HG03025 (cell line): ENCODE measurements around the gene MARS1.
"Not testable (repeated sequence)": the region's sequence is repeated elsewhere in the genome, so short reads cannot be mapped to it uniquely, and the experiment has no call there.

Source experiments
- ATAC-seq: cut with Tn5 transposase; IDR thresholded peaks from one replicate; pipeline ENCODE4 v1.9.1; 2021; ENCODE audit warnings: mild to moderate bottlenecking, moderate library complexity; ENCODE audit not compliant: unreplicated experiment, low FRiP score

Gene MARS1

GRCh38 chr12:57547288-57548012, 59.6 kb downstream of the MARS1 start:
- ATAC-seq, result no peak

GRCh38 chr12:57548013-57548315, 60.1 kb downstream of the MARS1 start:
- no peak for ATAC-seq

- no peak for ATAC-seq
Observed at GRCh38 chr12:57548488-57548887, 60.6 kb downstream of the MARS1 start.

- ATAC-seq, result no peak
Observed at GRCh38 chr12:57549203-57549908, 61.5 kb downstream of the MARS1 start.

- ATAC-seq, result no peak
Observed at GRCh38 chr12:57549909-57550640, 62.2 kb downstream of the MARS1 start, which contains the start of gene KIF5A. Gene KIF5A, plus strand, starts transcription at chr12:57550044. Its CDS starts 228 bp downstream, at chr12:57550272.

- ATAC-seq, result no peak
Observed at GRCh38 chr12:57550641-57551549, 63.0 kb downstream of the MARS1 start.

GRCh38 chr12:57551637-57552305, 63.9 kb downstream of the MARS1 start:
- no peak for ATAC-seq

GRCh38 chr12:57552306-57552651, 64.4 kb downstream of the MARS1 start:
- ATAC-seq, result no peak

- no peak for ATAC-seq
Observed at GRCh38 chr12:57552835-57553313, 65.0 kb downstream of the MARS1 start.

- ATAC-seq, result no peak
Observed at GRCh38 chr12:57553343-57554202, 65.7 kb downstream of the MARS1 start.

- ATAC-seq, result no peak
Observed at GRCh38 chr12:57554453-57554852, 66.6 kb downstream of the MARS1 start.

GRCh38 chr12:57554897-57555296, 67.0 kb downstream of the MARS1 start:
- no peak for ATAC-seq

GRCh38 chr12:57558864-57559263, 71.0 kb downstream of the MARS1 start:
- ATAC-seq, result no peak

- ATAC-seq, result no peak
Observed at GRCh38 chr12:57560516-57560915, 72.6 kb downstream of the MARS1 start.

GRCh38 chr12:57561117-57561516, 73.2 kb downstream of the MARS1 start:
- ATAC-seq, result not testable (repeated sequence)

GRCh38 chr12:57563358-57563757, 75.5 kb downstream of the MARS1 start:
- ATAC-seq, result no peak

- ATAC-seq, result no peak
Observed at GRCh38 chr12:57564178-57564740, 76.4 kb downstream of the MARS1 start.
